DND-41 (cell line): ENCODE measurements around the gene MAPKAPK3.

Experiments used
- ATAC-seq: fragments of 200-7000 bp; cut with Tn5 transposase; 3 replicates; pipeline ENCODE4 v1.9.1; 2021; ENCODE audit warnings: low read depth; ENCODE audit not compliant: insufficient read depth
- DNase-seq: peaks from one replicate; pipeline ENCODE4 v3.0.0-alpha.2; 2020
- H2AFZ ChIP-seq: 2 replicates; pipeline ENCODE4 v1.6.0; 2012; ENCODE audit warnings: low read depth, low read length
- H3K27ac ChIP-seq: 2 replicates; pipeline ENCODE4 v1.5.1; 2012; ENCODE audit warnings: low read length, inconsistent platforms
- H3K27me3 ChIP-seq: fragments of 200-600 bp; sonication (generic); 2 replicates; pipeline ENCODE4 v1.6.0; 2012; ENCODE audit warnings: low read length, mild to moderate bottlenecking, inconsistent platforms; ENCODE audit not compliant: insufficient read depth, poor library complexity
- H3K36me3 ChIP-seq: 2 replicates; pipeline ENCODE4 v1.5.1; 2012; ENCODE audit warnings: low read length, inconsistent platforms; ENCODE audit not compliant: insufficient read depth
- H3K4me1 ChIP-seq: 2 replicates; pipeline ENCODE4 v1.5.1; 2012; ENCODE audit warnings: mild to moderate bottlenecking, low read length; ENCODE audit not compliant: insufficient read depth
- H3K4me2 ChIP-seq: 2 replicates; pipeline ENCODE4 v1.6.0; 2012; ENCODE audit warnings: mild to moderate bottlenecking, moderate library complexity, low read length, inconsistent platforms; ENCODE audit not compliant: insufficient read depth
- H3K4me3 ChIP-seq, 2 experiments: fragments of 200-600 bp in 1 of 2; shearing (Covaris generic) in 1 of 2; 2 replicates each; pipeline ENCODE4 v1.5.1; 2012 to 2016; ENCODE audit warnings: inconsistent platforms in 2 of 2, low read length in 2 of 2, mild to moderate bottlenecking in 2 of 2, low read depth in 1 of 2, moderate library complexity in 1 of 2
- H3K79me2 ChIP-seq: 2 replicates; pipeline ENCODE4 v1.6.0; 2012; ENCODE audit warnings: low read length, inconsistent platforms; ENCODE audit not compliant: insufficient read depth
- H3K9ac ChIP-seq: 2 replicates; pipeline ENCODE4 v1.6.0; 2012; ENCODE audit warnings: low read depth, mild to moderate bottlenecking, inconsistent platforms, low read length, moderate library complexity
- H3K9me3 ChIP-seq: 2 replicates; pipeline ENCODE4 v1.5.1; 2012; ENCODE audit warnings: low read length, moderate library complexity, mild to moderate bottlenecking, inconsistent platforms; ENCODE audit not compliant: insufficient read depth, severe bottlenecking
- H4K20me1 ChIP-seq: 2 replicates; pipeline ENCODE4 v1.6.0; 2012; ENCODE audit warnings: low read length; ENCODE audit not compliant: insufficient read depth
- CTCF ChIP-seq: IDR thresholded peaks from 2 replicates; pipeline ENCODE4 v1.5.1; 2012; ENCODE audit warnings: borderline replicate concordance, low read length, moderate library complexity, mild to moderate bottlenecking; ENCODE audit not compliant: poor library complexity, severe bottlenecking; ENCODE audit errors: extremely low read depth
- EZH2 ChIP-seq: IDR thresholded peaks from 3 replicates; pipeline ENCODE4 v1.6.1; 2012; ENCODE audit warnings: borderline replicate concordance, low read depth, mild to moderate bottlenecking, moderate library complexity, low read length, inconsistent platforms; ENCODE audit not compliant: severe bottlenecking

The MAPKAPK3 gene

GRCh38 chr3:50639055-50639494 lies 22.1 kb downstream of the MAPKAPK3 start:
- Histone ChIP-seq H3K9me3 (no peaks in the 10 kb centered on the region), H3K9ac (no peak overlapping the region), H3K4me3 (no peak overlapping the region), H3K36me3 (peaks cover 86% of the 10 kb centered on the region), H3K79me2 (peaks cover 87% of the 10 kb centered on the region), H3K27me3 (no peaks in the 10 kb centered on the region), H3K4me1 (peaks cover 16% of the 10 kb centered on the region; the same call in 1 of the 2 replicates), H2AFZ (no peak overlapping the region), H4K20me1 (peaks cover 88% of the 10 kb centered on the region), H3K4me2 (no peak overlapping the region), H3K27ac (no peak overlapping the region; the same call in 1 of the 2 replicates)
- TF ChIP-seq EZH2, result no peak
- no peak for TF ChIP-seq CTCF
- ATAC-seq (no peak), DNase-seq (no peak)

GRCh38 chr3:50642382-50642781 lies 25.4 kb downstream of the MAPKAPK3 start:
- no peaks in the 10 kb centered on the region for H3K27me3 ChIP-seq
- peaks cover 93% of the 10 kb centered on the region for H4K20me1 ChIP-seq
- H3K4me2 ChIP-seq, result no peak overlapping the region
- no peak overlapping the region for H3K4me3 ChIP-seq
- no peak for TF ChIP-seq EZH2
- no peak for TF ChIP-seq CTCF
- H3K9ac ChIP-seq, result no peak overlapping the region
- no peak overlapping the region for H2AFZ ChIP-seq
- H3K36me3 ChIP-seq, result peaks cover 98% of the 10 kb centered on the region
- H3K79me2 ChIP-seq, result peaks cover 54% of the 10 kb centered on the region
- H3K4me1 ChIP-seq, result no peaks in the 10 kb centered on the region
- no peak for DNase-seq
- no peak for ATAC-seq
- H3K27ac ChIP-seq, result no peak overlapping the region
- H3K9me3 ChIP-seq, result no peaks in the 10 kb centered on the region

- Histone ChIP-seq H3K9ac (no peak overlapping the region), H3K79me2 (peaks cover 33% of the 10 kb centered on the region), H3K36me3 (peaks cover 100% of the 10 kb centered on the region), H2AFZ (no peak overlapping the region), H3K27me3 (no peaks in the 10 kb centered on the region), H3K4me3 (no peak overlapping the region), H4K20me1 (peaks cover 87% of the 10 kb centered on the region), H3K4me2 (no peak overlapping the region), H3K4me1 (no peaks in the 10 kb centered on the region), H3K27ac (no peak overlapping the region), H3K9me3 (no peaks in the 10 kb centered on the region)
- TF ChIP-seq CTCF (no peak), EZH2 (no peak)
- DNase-seq (no peak), ATAC-seq (no peak)
Measured at GRCh38 chr3:50644561-50644960, 27.6 kb downstream of the MAPKAPK3 start.

- Histone ChIP-seq H3K9ac (no peak overlapping the region), H3K4me2 (no peak overlapping the region), H3K9me3 (no peaks in the 10 kb centered on the region), H2AFZ (no peak overlapping the region), H3K4me1 (no peaks in the 10 kb centered on the region), H3K27ac (no peak overlapping the region), H3K27me3 (no peaks in the 10 kb centered on the region), H3K4me3 (no peak overlapping the region), H3K36me3 (peaks cover 94% of the 10 kb centered on the region), H4K20me1 (peaks cover 84% of the 10 kb centered on the region), H3K79me2 (peaks cover 25% of the 10 kb centered on the region)
- TF ChIP-seq EZH2, result no peak
- ATAC-seq (no peak), DNase-seq (no peak)
Measured at GRCh38 chr3:50645378-50645777, 28.4 kb downstream of the MAPKAPK3 start.
